ENCODE measurements around the gene RBM4.

RBM4 gene

GRCh38 chr11:66665369-66665768 lies 26.9 kb downstream of the RBM4 start:
- H2AFZ ChIP-seq (ENCODE audit: low read depth, low read length) = no peak overlapping the region
- no peak overlapping the region for H3K4me3 ChIP-seq (ENCODE audit: low read length)
- no peak overlapping the region for H3K4me2 ChIP-seq (ENCODE audit: low read length)
- TF ChIP-seq CTCF (IDR thresholded peaks at IDR 0.05; ENCODE audit: low read depth, low read length) (no peak), EZH2phosphoT487 (IDR thresholded peaks at IDR 0.05; ENCODE audit: low read depth) (no peak)
- H3K27me3 ChIP-seq (ENCODE audit: low read depth, low read length) = no peaks in the 10 kb centered on the region
- H3K27ac ChIP-seq (ENCODE audit: low read length) = no peak overlapping the region
- peaks cover 89% of the 10 kb centered on the region for H3K79me2 ChIP-seq (ENCODE audit: low read length)
- peaks cover 47% of the 10 kb centered on the region for H4K20me1 ChIP-seq (ENCODE audit: insufficient read depth, low read length)
- H3K4me1 ChIP-seq (ENCODE audit: low read length) = peaks cover 4% of the 10 kb centered on the region
- H3K36me3 ChIP-seq (replicated peaks; ENCODE audit: low read depth, low read length) = peaks cover 62% of the 10 kb centered on the region
- no peaks in the 10 kb centered on the region for H3K9me3 ChIP-seq (ENCODE audit: insufficient read depth, low read length)
- H3K9ac ChIP-seq (ENCODE audit: low read length) = no peak overlapping the region

GRCh38 chr11:66670816-66671215 lies 32.3 kb downstream of the RBM4 start:
- H3K9ac ChIP-seq (ENCODE audit: low read length) = no peak overlapping the region
- H3K4me3 ChIP-seq (ENCODE audit: low read length) = no peak overlapping the region
- H4K20me1 ChIP-seq (ENCODE audit: insufficient read depth, low read length) = peaks cover 40% of the 10 kb centered on the region
- H3K36me3 ChIP-seq (replicated peaks; ENCODE audit: low read depth, low read length) = peaks cover 44% of the 10 kb centered on the region
- no peak overlapping the region for H3K4me2 ChIP-seq (ENCODE audit: low read length)
- peaks cover 89% of the 10 kb centered on the region for H3K79me2 ChIP-seq (ENCODE audit: low read length)
- TF ChIP-seq EZH2phosphoT487 (IDR thresholded peaks at IDR 0.05; ENCODE audit: low read depth) (no peak), CTCF (IDR thresholded peaks at IDR 0.05; ENCODE audit: low read depth, low read length) (no peak)
- no peaks in the 10 kb centered on the region for H3K27me3 ChIP-seq (ENCODE audit: low read depth, low read length)
- no peak overlapping the region for H2AFZ ChIP-seq (ENCODE audit: low read depth, low read length)
- peaks cover 8% of the 10 kb centered on the region for H3K4me1 ChIP-seq (ENCODE audit: low read length)
- no peaks in the 10 kb centered on the region for H3K9me3 ChIP-seq (ENCODE audit: insufficient read depth, low read length)
- no peak overlapping the region for H3K27ac ChIP-seq (ENCODE audit: low read length)

- no peak overlapping the region for H3K4me3 ChIP-seq (ENCODE audit: low read length)
- H3K79me2 ChIP-seq (ENCODE audit: low read length) = peaks cover 65% of the 10 kb centered on the region
- no peak overlapping the region for H3K9ac ChIP-seq (ENCODE audit: low read length)
Measured at GRCh38 chr11:66674964-66675602, 36.6 kb downstream of the RBM4 start.

More at GRCh38 chr11:66674964-66675602, 36.6 kb downstream of the RBM4 start:
- H3K9me3 ChIP-seq (ENCODE audit: insufficient read depth, low read length) = no peaks in the 10 kb centered on the region
- H3K27ac ChIP-seq (ENCODE audit: low read length) = no peak overlapping the region
- H3K36me3 ChIP-seq (replicated peaks; ENCODE audit: low read depth, low read length) = peaks cover 21% of the 10 kb centered on the region
- no peak overlapping the region; the same call in 1 of the 2 replicates for H3K4me2 ChIP-seq (ENCODE audit: low read length)
- H2AFZ ChIP-seq (ENCODE audit: low read depth, low read length) = no peak overlapping the region
- TF ChIP-seq CTCF (IDR thresholded peaks at IDR 0.05; ENCODE audit: low read depth, low read length) = no peak
- TF ChIP-seq EZH2phosphoT487 (IDR thresholded peaks at IDR 0.05; ENCODE audit: low read depth) = no peak
- H3K4me1 ChIP-seq (ENCODE audit: low read length) = peaks cover 24% of the 10 kb centered on the region
- no peaks in the 10 kb centered on the region for H3K27me3 ChIP-seq (ENCODE audit: low read depth, low read length)
- H4K20me1 ChIP-seq (ENCODE audit: insufficient read depth, low read length) = peaks cover 19% of the 10 kb centered on the region

Measured in OCI-LY3 (cell line).